HepG2 (cell line): Measurements from ENCODE around the gene P3H2. TPM values are rescaled to one million over a fixed set of nuclear protein-coding genes. Genes with fewer than 3 reads are reported as not detected.

Source experiments
- ATAC-seq: fragments of 200-7000 bp; cut with Tn5 transposase; 3 replicates; pipeline ENCODE4 v1.9.1; 2020; ENCODE audit warnings: mild to moderate bottlenecking, moderate library complexity
- BruUV-seq: library from RNA; stranded (reverse); fragments of 400-500 nt; replicated peaks from 2 replicates; lab custom pipeline; 2021; lab: Mats Ljungman, UMichigan
- CTCF ChIA-PET: fragments of 300-600 bp; formaldehyde crosslinking; extraction: SDS; loops from one replicate; lab custom pipeline; 2021; ENCODE audit warnings: low total read pairs, inconsistent platforms, low intra/inter-chr PET ratio; lab: Yijun Ruan, JAX
- POLR2A ChIA-PET: fragments of 350-600 bp; sonication (Branson Sonifier 250); formaldehyde crosslinking; loops from one replicate; lab custom pipeline; 2020; ENCODE audit warnings: antibody characterized with exemption, inconsistent platforms; lab: Yijun Ruan, JAX
- DNase-seq: peaks from one replicate; pipeline ENCODE4 v3.0.0-alpha.2; 2015; ENCODE audit warnings: low spot score
- FAIRE-seq: peaks from 3 replicates; lab custom pipeline; 2011; peaks lifted over from hg19 to GRCh38; lab: Jason Lieb, UNC
- H2AFZ ChIP-seq: one replicate; pipeline ENCODE4 v1.6.1; 2011; ENCODE audit warnings: low read length, inconsistent platforms
- H3K27ac ChIP-seq: fragments of 300-600 bp; 3 replicates; pipeline ENCODE4 v1.8.0; 2011; ENCODE audit warnings: mixed run types, mild to moderate bottlenecking, mixed read lengths, low read length, inconsistent platforms; ENCODE audit not compliant: insufficient read depth; ENCODE audit errors: extremely low read length
- H3K27me3 ChIP-seq, 2 experiments: fragments of 200-600 bp in 1 of 2; 2 replicates in 1 of 2; 3 replicates in 1 of 2; pipeline versions ENCODE4 v1.6.0 to v1.8.0; 2011; ENCODE audit warnings: low read length in 2 of 2, mild to moderate bottlenecking in 2 of 2, moderate library complexity in 2 of 2, inconsistent platforms in 1 of 2; ENCODE audit not compliant: insufficient read depth in 2 of 2, control insufficient read depth in 1 of 2
- H3K36me3 ChIP-seq, 2 experiments: fragments of 200-600 bp in 1 of 2; replicated peaks in 1 of 2; 2 replicates in 1 of 2; 3 replicates in 1 of 2; pipeline versions ENCODE4 v1.5.1 to v1.8.0; 2011; ENCODE audit warnings: low read length in 2 of 2, inconsistent platforms in 1 of 2; ENCODE audit not compliant: insufficient read depth in 2 of 2, control insufficient read depth in 1 of 2
- H3K4me1 ChIP-seq: 2 replicates; pipeline ENCODE4 v1.5.1; 2012; ENCODE audit warnings: low read length, inconsistent platforms; ENCODE audit not compliant: insufficient read depth
- H3K4me2 ChIP-seq: 2 replicates; pipeline ENCODE4 v1.6.0; 2011; ENCODE audit warnings: low read depth, low read length, inconsistent platforms
- H3K4me3 ChIP-seq, 3 experiments: fragments of 200-600 bp in 1 of 3; sonication (generic), shearing (Covaris generic) in 1 of 3; replicated peaks in 1 of 3; 2 replicates each; pipeline ENCODE4 v1.5.1; 2011 to 2016; ENCODE audit warnings: low read length in 3 of 3, inconsistent platforms in 2 of 3, low read depth in 2 of 3, mild to moderate bottlenecking in 2 of 3, control low read depth in 1 of 3, mixed read lengths in 1 of 3; ENCODE audit not compliant: insufficient read depth in 1 of 3
- H3K79me2 ChIP-seq: one replicate; pipeline ENCODE4 v1.6.1; 2011; ENCODE audit warnings: low read length, inconsistent platforms; ENCODE audit not compliant: insufficient read depth
- H3K9ac ChIP-seq: 2 replicates; pipeline ENCODE4 v1.6.0; 2011; ENCODE audit warnings: mild to moderate bottlenecking, low read depth, low read length, inconsistent platforms; ENCODE audit not compliant: insufficient read depth
- H3K9me3 ChIP-seq: 2 replicates; pipeline ENCODE4 v1.5.1; 2012; ENCODE audit warnings: mild to moderate bottlenecking, low read length
- H4K20me1 ChIP-seq: 2 replicates; pipeline ENCODE4 v1.6.0; 2011; ENCODE audit warnings: inconsistent platforms, mild to moderate bottlenecking, low read length, moderate library complexity; ENCODE audit not compliant: insufficient read depth
- FOXP1 ChIP-seq, 2 experiments: fragments of 450-650 bp in 1 of 2; IDR thresholded peaks; 2 replicates each; pipeline ENCODE4 v1.6.1; 2017 to 2018; ENCODE audit warnings: antibody characterized with exemption in 1 of 2
- JUND ChIP-seq: sonication (generic); formaldehyde crosslinking; IDR thresholded peaks from 2 replicates; pipeline ENCODE4 v1.8.0; 2022; ENCODE audit warnings: mild to moderate bottlenecking, missing genetic modification reagents
- MYNN ChIP-seq: sonication (generic); formaldehyde crosslinking; IDR thresholded peaks from 2 replicates; pipeline ENCODE4 v1.4.0; 2020; ENCODE audit warnings: mild to moderate bottlenecking, low read depth, missing genetic modification reagents
- NAIF1 ChIP-seq: sonication (generic); formaldehyde crosslinking; IDR thresholded peaks from 2 replicates; pipeline ENCODE4 v1.5.0; 2020; ENCODE audit warnings: mild to moderate bottlenecking, missing genetic modification reagents, borderline replicate concordance
- POLR2A ChIP-seq, 2 experiments: IDR thresholded peaks; 2 replicates each; pipeline ENCODE4 v1.6.1; 2011; ENCODE audit warnings: low read depth in 2 of 2, low read length in 2 of 2, mild to moderate bottlenecking in 1 of 2, moderate library complexity in 1 of 2; ENCODE audit not compliant: insufficient read depth in 1 of 2
- REXO4 ChIP-seq: sonication (generic); formaldehyde crosslinking; IDR thresholded peaks from 2 replicates; pipeline ENCODE4 v1.8.0; 2022; ENCODE audit warnings: missing genetic modification reagents, mild to moderate bottlenecking, borderline replicate concordance
- SNAPC5 ChIP-seq: sonication (generic); formaldehyde crosslinking; IDR thresholded peaks from 2 replicates; pipeline ENCODE4 v1.8.1; 2023; ENCODE audit warnings: mild to moderate bottlenecking, missing genetic modification reagents, borderline replicate concordance
- ZFP36L2 ChIP-seq: sonication (generic); formaldehyde crosslinking; IDR thresholded peaks from 2 replicates; pipeline ENCODE4 v1.4.0; 2020; ENCODE audit warnings: missing genetic modification reagents
- ZMAT3 ChIP-seq: sonication (generic); formaldehyde crosslinking; conservative IDR thresholded peaks from 2 replicates; pipeline ENCODE4 v1.7.0; 2021; ENCODE audit warnings: missing genetic modification reagents
- ZNF263 ChIP-seq: sonication (generic); formaldehyde crosslinking; IDR thresholded peaks from 2 replicates; pipeline ENCODE4 v1.4.0; 2020; ENCODE audit warnings: missing genetic modification reagents
- ZNF367 ChIP-seq: sonication (generic); formaldehyde crosslinking; IDR thresholded peaks from 2 replicates; pipeline ENCODE4 v1.4.0; 2020; ENCODE audit warnings: missing genetic modification reagents, borderline replicate concordance
- ZNF563 ChIP-seq: sonication (generic); formaldehyde crosslinking; IDR thresholded peaks from 2 replicates; pipeline ENCODE4 v1.8.0; 2022; ENCODE audit warnings: mild to moderate bottlenecking, moderate library complexity, missing genetic modification reagents
- ZNF780A ChIP-seq: sonication (generic); formaldehyde crosslinking; IDR thresholded peaks from 2 replicates; pipeline ENCODE4 v1.8.0; 2022; ENCODE audit warnings: mild to moderate bottlenecking, missing genetic modification reagents, moderate library complexity
- ZNF883 ChIP-seq: sonication (generic); formaldehyde crosslinking; IDR thresholded peaks from 2 replicates; pipeline ENCODE4 v1.5.1; 2020; ENCODE audit warnings: mild to moderate bottlenecking, missing genetic modification reagents; ENCODE audit errors: not compliant biosample characterization
- ZSCAN21 ChIP-seq: sonication (generic); formaldehyde crosslinking; IDR thresholded peaks from 2 replicates; pipeline ENCODE4 v1.8.0; 2022; ENCODE audit warnings: mild to moderate bottlenecking, missing genetic modification reagents, moderate library complexity, borderline replicate concordance
- WGBS: methylation state at CpG from one replicate; pipeline ENCODE4 v1.1.6; 2017; ENCODE audit warnings: low lambda C conversion rate; 5-methylcytosine and 5-hydroxymethylcytosine counted together
- in situ Hi-C: cut with HindIII; loops from 2 replicates; pipeline ENCODE4 v1.10.0; 2017; ENCODE audit warnings: low pct_unique_long_range_greater_than_20kb; ENCODE audit not compliant: extremely low pct_ligation_motif_present
- intact Hi-C: fragments of 100-400 bp; cut with micrococcal nuclease; formaldehyde crosslinking; loops from one replicate; pipeline ENCODE4 v1.10.0; 2022; ENCODE audit not compliant: unreplicated experiment
- polyA plus RNA-seq, 8 experiments: library from polyadenylated mRNA; depleted of rRNA in 3 of 8; stranded (reverse) in 7 of 8; unstranded in 1 of 8; fragments of >200 nt; fragmentation: Illumina TruSeq in 4 of 8; extraction: Trizol in 4 of 8; gene quantifications; 2 replicates each; pipeline versions ENCODE4 v1.2.1 to v1.2.3, GENCODE V29; 2011 to 2016; ENCODE audit warnings: low read depth in 4 of 8, missing spikeins in 1 of 8, mixed read lengths in 1 of 8; ENCODE audit not compliant: insufficient read depth in 1 of 8
- total RNA-seq, 5 experiments: library from RNA; depleted of rRNA; stranded (reverse); fragments of >200 nt; fragmentation: Illumina TruSeq; extraction: Trizol; gene quantifications; 2 replicates each; pipeline ENCODE4 v1.2.3, GENCODE V29; 2016; ENCODE audit warnings: low read depth in 1 of 5
- TF ChIP-seq, protein P1 (sequence below): sonication (generic); formaldehyde crosslinking; conservative IDR thresholded peaks from 2 replicates; pipeline ENCODE4 v1.4.0; 2020; ENCODE audit warnings: mild to moderate bottlenecking, missing genetic modification reagents, moderate library complexity
- TF ChIP-seq, protein P2 (sequence below): sonication (generic); formaldehyde crosslinking; IDR thresholded peaks from 2 replicates; pipeline ENCODE4 v1.5.1; 2020; ENCODE audit warnings: missing genetic modification reagents, mild to moderate bottlenecking, borderline replicate concordance

Gene P3H2
- total and polyA plus RNA-seq, 2 of the 13 experiments (the other 11 are each of a cell fraction or from before 2014, with no cell fraction given): not detected

- ATAC-seq (no peak), FAIRE-seq (no peak), DNase-seq (no peak)
- Histone ChIP-seq H3K36me3 (no peaks in the 10 kb centered on the region), H4K20me1 (no peaks in the 10 kb centered on the region), H3K4me3 (no peak overlapping the region), H3K79me2 (no peaks in the 10 kb centered on the region), H3K9ac (no peak overlapping the region), H3K27ac (no peak overlapping the region), H3K4me2 (no peak overlapping the region), H3K27me3 (no peaks in the 10 kb centered on the region), H3K4me1 (no peaks in the 10 kb centered on the region), H3K9me3 (no peaks in the 10 kb centered on the region), H2AFZ (no peak overlapping the region)
- CTCF ChIA-PET: no interaction called here
- intact Hi-C loops (no loop called here), in situ Hi-C loops (no loop called here)
- POLR2A ChIA-PET: no interaction called here
- 3% methylated on average over 3 of the region's 3 CpGs for WGBS
- BruUV-seq: no TSS peak
- TF ChIP-seq POLR2A (IDR thresholded peaks at IDR 0.05; ENCODE audit: insufficient read depth in 1 of 2, low read depth in 2 of 2, low read length in 2 of 2) (no peak), MYNN (no peak), NAIF1 (CRISPR knock-in tag) (no peak), ZNF883 (no peak), ZNF780A (CRISPR knock-in tag) (no peak), ZFP36L2 (CRISPR knock-in tag) (no peak), ZNF263 (CRISPR knock-in tag) (no peak), JUND (CRISPR knock-in tag) (no peak), FOXP1 (IDR thresholded peaks at IDR 0.05) (no peak), FOXP1 (CRISPR knock-in tag; IDR thresholded peaks at IDR 0.05) (no peak), ZMAT3 (CRISPR knock-in tag) (no peak), ZNF367 (CRISPR knock-in tag) (no peak), ZSCAN21 (no peak), ZNF563 (CRISPR knock-in tag) (no peak), REXO4 (no peak), SNAPC5 (no peak)
- TF ChIP-seq, protein P1, sequence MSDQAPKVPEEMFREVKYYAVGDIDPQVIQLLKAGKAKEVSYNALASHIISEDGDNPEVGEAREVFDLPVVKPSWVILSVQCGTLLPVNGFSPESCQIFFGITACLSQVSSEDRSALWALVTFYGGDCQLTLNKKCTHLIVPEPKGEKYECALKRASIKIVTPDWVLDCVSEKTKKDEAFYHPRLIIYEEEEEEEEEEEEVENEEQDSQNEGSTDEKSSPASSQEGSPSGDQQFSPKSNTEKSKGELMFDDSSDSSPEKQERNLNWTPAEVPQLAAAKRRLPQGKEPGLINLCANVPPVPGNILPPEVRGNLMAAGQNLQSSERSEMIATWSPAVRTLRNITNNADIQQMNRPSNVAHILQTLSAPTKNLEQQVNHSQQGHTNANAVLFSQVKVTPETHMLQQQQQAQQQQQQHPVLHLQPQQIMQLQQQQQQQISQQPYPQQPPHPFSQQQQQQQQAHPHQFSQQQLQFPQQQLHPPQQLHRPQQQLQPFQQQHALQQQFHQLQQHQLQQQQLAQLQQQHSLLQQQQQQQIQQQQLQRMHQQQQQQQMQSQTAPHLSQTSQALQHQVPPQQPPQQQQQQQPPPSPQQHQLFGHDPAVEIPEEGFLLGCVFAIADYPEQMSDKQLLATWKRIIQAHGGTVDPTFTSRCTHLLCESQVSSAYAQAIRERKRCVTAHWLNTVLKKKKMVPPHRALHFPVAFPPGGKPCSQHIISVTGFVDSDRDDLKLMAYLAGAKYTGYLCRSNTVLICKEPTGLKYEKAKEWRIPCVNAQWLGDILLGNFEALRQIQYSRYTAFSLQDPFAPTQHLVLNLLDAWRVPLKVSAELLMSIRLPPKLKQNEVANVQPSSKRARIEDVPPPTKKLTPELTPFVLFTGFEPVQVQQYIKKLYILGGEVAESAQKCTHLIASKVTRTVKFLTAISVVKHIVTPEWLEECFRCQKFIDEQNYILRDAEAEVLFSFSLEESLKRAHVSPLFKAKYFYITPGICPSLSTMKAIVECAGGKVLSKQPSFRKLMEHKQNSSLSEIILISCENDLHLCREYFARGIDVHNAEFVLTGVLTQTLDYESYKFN: no peak
- TF ChIP-seq, protein P2, sequence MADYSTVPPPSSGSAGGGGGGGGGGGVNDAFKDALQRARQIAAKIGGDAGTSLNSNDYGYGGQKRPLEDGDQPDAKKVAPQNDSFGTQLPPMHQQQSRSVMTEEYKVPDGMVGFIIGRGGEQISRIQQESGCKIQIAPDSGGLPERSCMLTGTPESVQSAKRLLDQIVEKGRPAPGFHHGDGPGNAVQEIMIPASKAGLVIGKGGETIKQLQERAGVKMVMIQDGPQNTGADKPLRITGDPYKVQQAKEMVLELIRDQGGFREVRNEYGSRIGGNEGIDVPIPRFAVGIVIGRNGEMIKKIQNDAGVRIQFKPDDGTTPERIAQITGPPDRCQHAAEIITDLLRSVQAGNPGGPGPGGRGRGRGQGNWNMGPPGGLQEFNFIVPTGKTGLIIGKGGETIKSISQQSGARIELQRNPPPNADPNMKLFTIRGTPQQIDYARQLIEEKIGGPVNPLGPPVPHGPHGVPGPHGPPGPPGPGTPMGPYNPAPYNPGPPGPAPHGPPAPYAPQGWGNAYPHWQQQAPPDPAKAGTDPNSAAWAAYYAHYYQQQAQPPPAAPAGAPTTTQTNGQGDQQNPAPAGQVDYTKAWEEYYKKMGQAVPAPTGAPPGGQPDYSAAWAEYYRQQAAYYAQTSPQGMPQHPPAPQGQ (CRISPR knock-in tag): no peak
Observed at GRCh38 chr3:190097617-190098016, 23.1 kb downstream of the P3H2 start.
